GM21390 (cell line): ENCODE results near the gene CEMIP.

ENCODE experiments used
- ATAC-seq: cut with Tn5 transposase; IDR thresholded peaks from one replicate; pipeline ENCODE4 v1.9.1; 2021; ENCODE audit not compliant: unreplicated experiment

The CEMIP gene

DNA sequence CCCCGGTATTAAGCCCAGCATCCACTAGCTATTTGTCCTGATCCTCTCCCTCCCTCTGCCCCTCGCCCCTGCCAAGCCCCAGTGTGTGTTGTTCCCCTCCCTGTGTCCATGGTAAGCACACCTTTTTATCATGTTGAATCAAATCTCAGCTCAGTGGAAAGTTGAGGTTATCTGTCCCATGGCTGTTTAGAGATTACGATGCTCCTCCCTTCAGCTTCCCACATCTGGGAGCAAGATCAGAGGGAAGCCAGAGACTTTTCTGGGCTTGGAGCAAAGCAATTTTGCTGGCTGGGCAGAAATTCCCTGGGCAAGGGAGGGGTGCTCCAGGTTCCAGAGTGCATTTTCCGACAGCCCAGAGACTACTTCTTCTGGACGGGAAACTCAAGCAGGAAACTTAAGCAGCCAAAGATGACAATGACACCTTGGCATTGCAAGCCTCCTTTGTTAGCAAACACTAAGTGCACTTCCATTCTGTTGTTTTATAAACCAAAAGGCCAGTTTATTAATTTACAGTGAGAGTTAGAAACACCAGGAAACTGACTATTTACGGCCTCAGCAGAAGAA is 105.9 kb downstream of the CEMIP start:
- no peak for ATAC-seq

DNA sequence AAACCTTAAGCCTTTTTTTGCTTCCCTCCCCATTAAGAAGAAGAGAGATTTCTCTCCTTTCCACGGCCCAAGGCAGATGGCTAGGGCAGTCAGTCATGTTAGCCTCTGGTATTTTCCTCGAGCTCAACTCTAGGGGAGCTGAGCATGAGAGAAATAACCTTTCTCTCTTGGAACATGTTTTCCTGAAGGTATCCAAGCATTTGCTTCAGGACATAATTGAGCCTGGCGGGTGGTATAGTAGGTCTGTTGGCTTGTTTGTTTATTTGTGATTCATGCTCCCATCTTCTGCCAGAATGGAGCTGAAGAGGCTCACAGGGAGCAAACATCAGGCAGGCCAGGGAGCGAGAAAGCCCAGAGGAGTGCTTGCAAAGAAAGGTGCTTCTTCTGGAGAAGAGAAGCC is 108.0 kb downstream of the CEMIP start:
- no peak for ATAC-seq

GRCh38 chr15:80888846-80889245 is 109.7 kb downstream of the CEMIP start:
- no peak for ATAC-seq

DNA sequence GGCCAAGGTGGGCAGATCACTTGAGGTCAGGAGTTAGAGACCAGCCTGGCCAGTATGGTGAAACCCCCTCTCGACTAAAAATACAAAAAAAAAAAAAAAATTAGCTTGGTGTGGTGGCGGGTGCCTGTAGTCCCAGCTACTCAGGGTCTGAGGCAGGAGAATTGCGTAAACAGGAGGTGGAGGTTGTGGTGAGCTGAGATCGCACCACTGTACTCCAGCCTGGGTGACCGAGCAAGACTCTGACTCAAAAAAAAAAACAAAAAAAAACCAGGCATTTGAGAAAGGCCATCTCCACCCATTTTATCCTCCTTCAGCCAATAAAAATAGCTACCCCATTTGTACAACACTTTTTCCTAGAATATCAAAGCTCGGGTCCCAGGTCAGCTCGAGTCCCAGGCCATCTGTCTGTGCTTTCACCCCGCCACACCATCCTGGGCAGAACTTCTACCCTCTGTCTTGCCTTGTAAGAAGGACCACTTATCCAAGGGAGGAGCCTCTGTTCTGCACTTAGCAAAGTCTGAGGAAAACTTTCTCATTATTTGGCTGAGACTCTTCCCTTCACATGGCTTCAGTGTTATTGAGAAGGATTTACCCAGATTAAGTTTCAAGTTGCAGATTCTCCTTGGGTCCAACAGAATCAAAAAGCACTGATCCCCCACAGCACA is 111.3 kb downstream of the CEMIP start:
- ATAC-seq: no peak

- no peak for ATAC-seq
Measured at GRCh38 chr15:80891006-80891405, 111.8 kb downstream of the CEMIP start.

DNA sequence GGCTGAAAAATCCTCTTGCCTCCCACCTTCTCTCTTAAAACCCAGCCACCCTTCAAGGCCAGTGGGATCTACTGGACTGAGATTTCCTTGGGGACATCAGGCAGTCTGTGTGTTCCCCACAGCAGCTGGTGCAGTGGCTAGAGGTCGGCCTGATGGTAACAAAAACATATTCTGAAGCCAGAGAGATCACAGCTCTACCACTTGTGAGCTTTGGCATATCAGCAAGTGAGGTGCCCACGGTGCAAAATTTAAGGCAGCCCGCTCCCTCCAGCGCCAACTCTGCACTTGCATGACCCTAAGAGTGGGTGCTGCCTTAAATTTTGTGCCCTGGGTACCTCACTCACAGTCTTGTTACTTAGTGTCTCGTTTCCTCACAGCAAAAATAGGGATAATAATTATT is 113.2 kb downstream of the CEMIP start:
- ATAC-seq: no peak

DNA sequence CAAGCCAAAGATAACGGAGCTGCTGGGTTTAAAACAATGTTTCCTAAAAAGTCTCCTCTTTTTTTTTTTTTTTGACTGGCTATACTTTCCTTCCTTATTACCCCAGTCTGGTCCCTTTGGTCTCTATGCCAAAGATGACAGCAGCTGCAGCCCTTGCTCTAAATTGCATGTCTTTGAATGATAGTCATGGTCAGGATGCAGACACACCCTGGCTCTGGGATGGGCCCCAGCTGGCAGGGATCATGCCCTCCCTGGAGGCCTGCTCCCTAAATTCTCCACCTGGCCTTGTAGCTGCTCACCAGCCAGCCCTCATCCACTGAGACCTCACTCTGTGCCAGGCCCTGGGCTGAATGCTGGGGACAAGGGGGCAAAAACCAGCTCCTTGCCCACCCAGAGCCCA is 114.6 kb downstream of the CEMIP start:
- ATAC-seq: no peak

DNA sequence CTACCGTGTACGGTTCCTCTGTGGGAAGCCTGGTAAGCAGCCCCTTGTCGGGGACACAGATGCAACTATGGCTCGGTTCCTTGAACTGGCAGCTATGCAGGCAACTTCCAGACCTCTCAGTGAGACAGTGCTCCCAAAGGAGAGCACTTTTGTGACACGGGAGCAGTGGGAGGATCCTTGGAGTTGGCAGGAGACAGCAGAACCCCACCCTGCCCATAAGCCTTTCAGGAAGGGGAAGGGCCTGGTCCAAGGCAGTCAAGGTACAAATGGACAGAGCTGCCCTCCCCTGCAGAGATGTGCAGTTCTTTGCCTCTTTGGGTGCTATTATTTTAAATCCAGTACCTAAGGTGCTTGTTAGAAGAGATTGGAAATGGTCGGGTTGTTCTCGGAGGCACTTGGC is 115.9 kb downstream of the CEMIP start:
- ATAC-seq: no peak

DNA sequence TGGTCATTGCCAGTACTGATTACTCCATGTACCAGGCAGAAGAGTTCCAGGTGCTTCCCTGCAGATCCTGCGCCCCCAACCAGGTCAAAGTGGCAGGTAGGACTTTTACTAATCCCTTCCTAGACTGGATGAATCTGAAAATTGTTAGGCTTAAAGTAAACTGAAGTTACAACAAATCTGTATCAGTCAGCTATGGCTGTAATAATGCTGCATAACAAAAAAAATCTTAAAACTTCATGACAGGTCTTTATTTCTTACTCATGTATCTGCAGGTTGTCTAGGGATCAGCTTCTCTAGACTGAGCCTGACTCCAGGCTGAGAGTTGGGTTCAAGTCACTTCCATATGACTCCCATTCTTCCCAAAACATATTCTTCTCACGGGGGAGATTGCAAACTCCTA is 116.8 kb downstream of the CEMIP start:
- ATAC-seq: no peak

DNA sequence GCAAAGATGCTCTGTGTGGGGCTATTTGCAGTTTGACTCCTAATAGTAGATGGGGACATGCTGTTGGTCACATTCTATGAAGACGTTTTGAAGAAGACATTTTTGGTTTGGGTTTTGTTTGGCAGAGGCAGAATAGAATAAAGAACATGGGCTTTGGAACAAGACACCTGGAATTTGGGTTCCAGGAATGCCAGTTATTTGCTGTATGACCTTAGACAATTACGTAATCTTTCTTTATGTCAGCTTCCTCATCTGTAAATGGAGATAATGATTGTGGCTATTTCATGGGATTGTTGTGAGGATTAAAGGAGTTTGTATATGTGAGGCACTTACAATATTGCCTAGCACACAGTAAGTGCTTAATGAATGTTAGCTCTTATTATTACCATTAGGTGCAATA is 118.9 kb downstream of the CEMIP start:
- no peak for ATAC-seq

- ATAC-seq: no peak
Measured at GRCh38 chr15:80902298-80902801, 123.2 kb downstream of the CEMIP start.

GRCh38 chr15:80904998-80905397 is 125.8 kb downstream of the CEMIP start:
- no peak for ATAC-seq

- no peak for ATAC-seq
Measured at GRCh38 chr15:80906159-80906766, 127.1 kb downstream of the CEMIP start.

DNA sequence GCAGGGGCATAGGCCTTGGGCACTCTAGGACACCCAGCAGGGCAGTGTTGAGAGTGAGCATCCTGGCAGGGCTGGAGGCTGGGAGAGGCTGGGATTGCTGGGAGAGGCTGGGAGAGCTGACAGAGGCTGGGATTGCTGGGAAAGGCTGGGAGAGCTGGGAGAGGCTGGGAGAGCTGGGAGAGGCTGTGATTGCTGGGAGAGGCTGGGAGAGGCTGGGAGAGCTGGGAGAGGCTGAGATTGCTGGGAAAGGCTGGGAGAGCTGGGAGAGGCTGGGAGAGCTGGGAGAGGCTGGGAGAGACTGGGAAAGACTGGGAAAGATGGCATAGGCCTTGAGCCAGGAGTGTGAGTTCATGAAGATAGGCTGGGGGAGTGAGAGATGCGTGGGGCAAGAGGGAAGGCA is 132.7 kb downstream of the CEMIP start:
- no peak for ATAC-seq

GRCh38 chr15:80912673-80913072 is 133.5 kb downstream of the CEMIP start:
- no peak for ATAC-seq

DNA sequence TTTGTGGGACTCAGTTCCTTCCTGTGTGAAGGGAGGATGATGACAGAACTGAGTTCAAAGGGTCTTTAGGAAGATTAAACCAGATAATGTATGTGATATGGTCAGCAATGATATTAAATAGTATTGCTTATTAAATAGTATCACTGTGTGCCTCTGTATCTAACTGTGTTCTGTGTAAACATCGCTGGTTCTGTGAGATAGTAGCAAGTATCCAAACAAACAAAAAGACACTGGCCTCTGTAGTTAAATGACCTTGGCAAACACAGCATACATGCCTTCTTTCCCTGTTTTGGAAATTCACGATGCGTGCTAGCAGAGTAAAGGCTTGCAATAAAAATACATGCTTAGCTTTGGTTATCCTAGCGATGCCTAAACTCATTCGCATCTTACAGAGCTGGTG is 134.4 kb downstream of the CEMIP start:
- no peak for ATAC-seq

GRCh38 chr15:80915472-80915871 is 136.3 kb downstream of the CEMIP start:
- ATAC-seq: no peak

DNA sequence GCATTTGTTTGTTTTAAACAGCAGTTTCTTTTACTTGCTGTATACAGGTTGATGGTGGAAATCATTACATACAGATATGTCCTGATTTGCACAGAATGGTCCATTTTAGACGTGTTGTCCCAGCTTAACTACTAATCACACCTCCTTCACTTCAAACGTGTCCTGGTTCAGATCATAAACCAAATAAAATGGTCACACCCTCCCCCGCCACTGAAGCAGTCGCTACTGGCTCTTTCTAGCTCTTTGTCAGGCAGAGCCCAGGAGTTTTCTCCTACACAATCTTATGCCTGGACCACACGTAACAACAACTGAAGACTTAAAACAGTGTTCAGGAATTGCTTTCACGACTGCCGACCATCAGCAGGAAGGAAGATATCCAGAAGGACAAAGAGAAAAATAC is 136.9 kb downstream of the CEMIP start:
- ATAC-seq: no peak

GRCh38 chr15:80918196-80918783 is 139.1 kb downstream of the CEMIP start:
- no peak for ATAC-seq

- no peak for ATAC-seq
Measured at GRCh38 chr15:80920271-80920699, 141.1 kb downstream of the CEMIP start.

DNA sequence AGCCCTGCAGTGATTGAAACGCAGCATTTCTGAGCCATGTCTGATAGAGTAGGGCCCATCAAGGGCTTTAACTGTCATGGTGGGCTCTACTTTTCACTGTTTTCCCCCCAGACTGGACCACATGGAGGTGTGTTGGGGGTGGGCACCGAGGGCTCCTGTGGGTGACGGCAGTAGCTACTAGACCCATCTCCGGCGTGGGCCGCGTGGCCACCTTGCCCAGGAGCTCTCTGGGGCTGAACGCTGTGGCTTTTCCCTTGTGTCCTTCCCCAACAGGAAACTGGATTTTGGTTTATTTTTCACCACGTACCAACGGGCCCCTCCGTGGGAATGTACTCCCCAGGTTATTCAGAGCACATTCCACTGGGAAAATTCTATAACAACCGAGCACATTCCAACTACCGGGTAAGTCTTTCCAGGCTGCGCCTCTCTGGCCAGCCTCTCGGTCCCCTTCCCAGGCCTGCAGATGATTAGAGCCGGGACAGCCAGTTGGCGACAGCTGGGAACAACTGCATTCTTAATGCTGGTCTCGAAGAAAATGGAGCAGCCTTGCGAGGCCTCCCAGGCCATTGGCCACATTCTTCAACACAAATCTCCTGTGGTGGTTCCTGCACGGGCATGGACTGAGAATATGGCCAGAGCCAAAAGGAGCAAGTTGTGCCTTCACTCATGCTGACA is 142.7 kb downstream of the CEMIP start:
- no peak for ATAC-seq

- no peak for ATAC-seq
Measured at GRCh38 chr15:80923668-80924067, 144.5 kb downstream of the CEMIP start.
